DND-41 (cell line): Measurements from ENCODE around the gene WDR18.

Experiments used
- ATAC-seq: fragments of 200-7000 bp; cut with Tn5 transposase; 3 replicates; pipeline ENCODE4 v1.9.1; 2021; ENCODE audit warnings: low read depth; ENCODE audit not compliant: insufficient read depth
- DNase-seq: peaks from one replicate; pipeline ENCODE4 v3.0.0-alpha.2; 2020
- H2AFZ ChIP-seq: 2 replicates; pipeline ENCODE4 v1.6.0; 2012; ENCODE audit warnings: low read depth, low read length
- H3K27ac ChIP-seq: 2 replicates; pipeline ENCODE4 v1.5.1; 2012; ENCODE audit warnings: low read length, inconsistent platforms
- H3K27me3 ChIP-seq: fragments of 200-600 bp; sonication (generic); 2 replicates; pipeline ENCODE4 v1.6.0; 2012; ENCODE audit warnings: low read length, mild to moderate bottlenecking, inconsistent platforms; ENCODE audit not compliant: insufficient read depth, poor library complexity
- H3K36me3 ChIP-seq: 2 replicates; pipeline ENCODE4 v1.5.1; 2012; ENCODE audit warnings: low read length, inconsistent platforms; ENCODE audit not compliant: insufficient read depth
- H3K4me1 ChIP-seq: 2 replicates; pipeline ENCODE4 v1.5.1; 2012; ENCODE audit warnings: mild to moderate bottlenecking, low read length; ENCODE audit not compliant: insufficient read depth
- H3K4me2 ChIP-seq: 2 replicates; pipeline ENCODE4 v1.6.0; 2012; ENCODE audit warnings: mild to moderate bottlenecking, moderate library complexity, low read length, inconsistent platforms; ENCODE audit not compliant: insufficient read depth
- H3K4me3 ChIP-seq, 2 experiments: fragments of 200-600 bp in 1 of 2; shearing (Covaris generic) in 1 of 2; 2 replicates each; pipeline ENCODE4 v1.5.1; 2012 to 2016; ENCODE audit warnings: inconsistent platforms in 2 of 2, low read length in 2 of 2, mild to moderate bottlenecking in 2 of 2, low read depth in 1 of 2, moderate library complexity in 1 of 2
- H3K79me2 ChIP-seq: 2 replicates; pipeline ENCODE4 v1.6.0; 2012; ENCODE audit warnings: low read length, inconsistent platforms; ENCODE audit not compliant: insufficient read depth
- H3K9ac ChIP-seq: 2 replicates; pipeline ENCODE4 v1.6.0; 2012; ENCODE audit warnings: low read depth, mild to moderate bottlenecking, inconsistent platforms, low read length, moderate library complexity
- H3K9me3 ChIP-seq: 2 replicates; pipeline ENCODE4 v1.5.1; 2012; ENCODE audit warnings: low read length, moderate library complexity, mild to moderate bottlenecking, inconsistent platforms; ENCODE audit not compliant: insufficient read depth, severe bottlenecking
- H4K20me1 ChIP-seq: 2 replicates; pipeline ENCODE4 v1.6.0; 2012; ENCODE audit warnings: low read length; ENCODE audit not compliant: insufficient read depth
- EZH2 ChIP-seq: IDR thresholded peaks from 3 replicates; pipeline ENCODE4 v1.6.1; 2012; ENCODE audit warnings: borderline replicate concordance, low read depth, mild to moderate bottlenecking, moderate library complexity, low read length, inconsistent platforms; ENCODE audit not compliant: severe bottlenecking
- TF ChIP-seq, protein P1 (sequence below): IDR thresholded peaks from 2 replicates; pipeline ENCODE4 v1.5.1; 2012; ENCODE audit warnings: borderline replicate concordance, low read length, moderate library complexity, mild to moderate bottlenecking; ENCODE audit not compliant: poor library complexity, severe bottlenecking; ENCODE audit errors: extremely low read depth

WDR18 gene

DNA sequence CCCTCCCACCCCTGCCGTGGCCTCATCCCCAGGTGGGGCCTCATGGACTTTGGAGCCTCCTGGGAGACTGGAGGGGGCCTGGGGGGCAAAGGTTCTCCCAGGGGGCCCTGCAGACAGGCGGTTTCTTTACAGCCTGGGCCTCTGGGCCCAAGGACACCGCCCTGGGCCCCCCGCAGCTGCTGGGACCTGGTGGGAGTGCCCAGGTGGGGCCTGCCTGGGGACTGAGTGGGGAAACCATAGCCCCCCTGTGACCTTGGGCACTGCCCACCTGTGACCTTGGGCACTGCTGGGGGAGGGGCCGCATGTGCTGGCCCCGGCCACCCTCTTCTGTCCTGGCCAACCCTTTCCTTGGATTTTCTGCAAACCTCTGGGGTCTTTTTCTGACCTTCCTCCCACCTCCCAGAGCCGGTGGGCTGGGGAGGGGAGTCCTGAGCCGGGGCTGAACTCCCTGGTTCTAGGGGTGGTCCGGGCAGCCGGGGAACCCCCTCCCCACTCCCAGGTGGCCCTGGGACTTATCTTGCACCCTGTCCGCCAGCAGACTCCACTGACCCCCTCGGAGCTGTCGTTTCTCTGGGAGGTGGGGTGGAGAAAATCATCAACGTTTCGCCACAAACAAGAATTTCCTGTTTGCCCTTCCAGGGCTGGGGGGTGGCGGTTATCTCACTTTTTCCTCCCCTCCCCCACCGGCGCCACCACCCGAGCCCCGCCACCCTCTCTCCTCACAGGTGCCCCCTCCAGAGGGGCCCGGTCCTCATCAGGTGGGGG is 31.3 kb upstream of the WDR18 start:
- H3K9me3 ChIP-seq = no peaks in the 10 kb centered on the region
- no peak overlapping the region for H2AFZ ChIP-seq
- no peaks in the 10 kb centered on the region for H3K27me3 ChIP-seq
- no peak overlapping the region for H3K27ac ChIP-seq
- H3K36me3 ChIP-seq = peaks cover 4% of the 10 kb centered on the region; the same call in 1 of the 2 replicates
- ATAC-seq = no peak
- H4K20me1 ChIP-seq = peaks cover 39% of the 10 kb centered on the region
- H3K4me3 ChIP-seq = no peak overlapping the region
- no peak for DNase-seq
- H3K79me2 ChIP-seq = peaks cover 48% of the 10 kb centered on the region
- no peak overlapping the region for H3K9ac ChIP-seq
- no peak overlapping the region for H3K4me2 ChIP-seq
- TF ChIP-seq EZH2 = no peak
- TF ChIP-seq, protein P1, sequence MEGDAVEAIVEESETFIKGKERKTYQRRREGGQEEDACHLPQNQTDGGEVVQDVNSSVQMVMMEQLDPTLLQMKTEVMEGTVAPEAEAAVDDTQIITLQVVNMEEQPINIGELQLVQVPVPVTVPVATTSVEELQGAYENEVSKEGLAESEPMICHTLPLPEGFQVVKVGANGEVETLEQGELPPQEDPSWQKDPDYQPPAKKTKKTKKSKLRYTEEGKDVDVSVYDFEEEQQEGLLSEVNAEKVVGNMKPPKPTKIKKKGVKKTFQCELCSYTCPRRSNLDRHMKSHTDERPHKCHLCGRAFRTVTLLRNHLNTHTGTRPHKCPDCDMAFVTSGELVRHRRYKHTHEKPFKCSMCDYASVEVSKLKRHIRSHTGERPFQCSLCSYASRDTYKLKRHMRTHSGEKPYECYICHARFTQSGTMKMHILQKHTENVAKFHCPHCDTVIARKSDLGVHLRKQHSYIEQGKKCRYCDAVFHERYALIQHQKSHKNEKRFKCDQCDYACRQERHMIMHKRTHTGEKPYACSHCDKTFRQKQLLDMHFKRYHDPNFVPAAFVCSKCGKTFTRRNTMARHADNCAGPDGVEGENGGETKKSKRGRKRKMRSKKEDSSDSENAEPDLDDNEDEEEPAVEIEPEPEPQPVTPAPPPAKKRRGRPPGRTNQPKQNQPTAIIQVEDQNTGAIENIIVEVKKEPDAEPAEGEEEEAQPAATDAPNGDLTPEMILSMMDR = no peak
- H3K4me1 ChIP-seq = no peaks in the 10 kb centered on the region

DNA sequence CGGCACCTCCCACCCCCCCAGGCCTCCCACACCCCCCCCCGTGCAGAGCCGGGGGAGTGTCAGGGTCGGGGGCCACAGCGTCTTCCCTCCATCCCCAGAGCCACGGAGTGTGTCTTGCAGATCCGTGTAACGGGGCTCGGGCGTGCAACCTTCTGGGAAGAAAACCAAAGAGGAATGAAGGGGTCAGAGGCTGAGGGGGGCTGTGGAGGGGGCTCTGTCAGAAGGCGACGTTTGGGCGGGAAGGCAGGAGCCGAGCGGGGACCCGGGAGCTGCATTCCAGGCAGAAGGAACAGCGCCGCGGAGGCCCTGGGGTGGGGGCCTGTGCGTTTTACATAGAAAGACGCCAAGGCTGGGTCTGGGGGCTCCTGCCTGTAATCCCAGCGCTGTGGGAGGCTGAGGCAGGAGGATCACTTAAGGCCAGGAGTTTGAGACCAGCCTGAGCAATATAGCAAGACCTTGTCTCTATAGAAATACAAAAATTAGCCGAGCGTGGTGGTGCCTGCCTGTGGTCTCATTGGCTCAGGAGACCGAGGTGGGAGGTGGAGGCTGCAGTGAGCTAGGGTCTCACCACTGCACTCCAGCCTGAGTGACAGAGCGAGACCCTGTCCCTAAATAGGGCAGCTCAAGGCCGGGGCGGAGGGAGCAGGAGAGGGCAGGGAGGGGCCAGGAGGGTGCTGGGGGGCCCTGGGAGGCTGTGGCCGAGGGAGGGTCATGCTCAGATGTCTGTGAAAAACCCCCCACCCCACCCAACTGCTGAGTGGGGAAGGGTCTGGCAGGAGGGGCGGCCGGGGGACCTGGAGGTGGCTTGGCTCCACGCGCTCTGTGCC is 30.5 kb upstream of the WDR18 start:
- H3K79me2 ChIP-seq = peaks cover 46% of the 10 kb centered on the region
- H3K27me3 ChIP-seq = no peaks in the 10 kb centered on the region
- H3K4me1 ChIP-seq = no peaks in the 10 kb centered on the region
- H3K9ac ChIP-seq = no peak overlapping the region
- peaks cover 38% of the 10 kb centered on the region for H4K20me1 ChIP-seq
- ATAC-seq = no peak
- H3K36me3 ChIP-seq = no peaks in the 10 kb centered on the region; the same call in 1 of the 2 replicates
- H3K27ac ChIP-seq = no peak overlapping the region
- H3K9me3 ChIP-seq = no peaks in the 10 kb centered on the region
- H3K4me2 ChIP-seq = no peak overlapping the region
- no peak overlapping the region for H2AFZ ChIP-seq
- no peak overlapping the region for H3K4me3 ChIP-seq
- TF ChIP-seq EZH2 = no peak
- TF ChIP-seq, protein P1 = no peak
- DNase-seq = no peak

DNA sequence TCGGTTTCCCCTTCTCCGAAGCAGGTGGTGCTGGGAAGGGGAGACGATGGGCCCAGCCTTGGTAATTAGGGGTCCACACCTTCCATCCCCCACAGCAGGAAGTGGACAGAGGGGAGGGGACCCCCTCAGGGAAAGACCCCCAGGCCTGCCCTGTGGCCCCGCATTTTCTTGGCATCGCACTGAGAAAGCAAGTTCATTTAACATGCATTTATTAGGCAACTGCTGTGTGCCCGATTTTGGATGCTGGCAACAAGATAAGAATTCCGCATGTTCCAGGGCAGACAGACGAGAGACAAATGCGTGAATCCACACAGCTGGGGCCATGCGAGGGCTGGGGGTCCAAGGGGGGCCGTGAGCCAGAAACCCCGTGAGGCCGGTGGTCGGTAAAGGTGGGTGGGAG is 29.9 kb upstream of the WDR18 start:
- H3K4me2 ChIP-seq = no peak overlapping the region

More for the DNA sequence above, 29.9 kb upstream of the WDR18 start:
- peaks cover 43% of the 10 kb centered on the region for H3K79me2 ChIP-seq
- ATAC-seq = no peak
- H4K20me1 ChIP-seq = peaks cover 43% of the 10 kb centered on the region
- peaks cover 5% of the 10 kb centered on the region for H3K36me3 ChIP-seq
- DNase-seq = no peak
- H3K4me1 ChIP-seq = no peaks in the 10 kb centered on the region
- TF ChIP-seq, protein P1 = no peak
- no peak for TF ChIP-seq EZH2
- H3K4me3 ChIP-seq = no peak overlapping the region
- H3K27ac ChIP-seq = no peak overlapping the region
- no peak overlapping the region for H2AFZ ChIP-seq
- H3K27me3 ChIP-seq = no peaks in the 10 kb centered on the region
- no peak overlapping the region for H3K9ac ChIP-seq
- no peaks in the 10 kb centered on the region for H3K9me3 ChIP-seq
